GM23338 (cell line): ENCODE data around the gene ARHGEF11. TPM values are rescaled to one million over a fixed set of nuclear protein-coding genes. Genes with fewer than 3 reads are reported as not detected.
A peak's percentile ranks its signal among the peaks of the same experiment; 100 is the strongest.

Experiments
- ATAC-seq: fragments of 200-7000 bp; cut with Tn5 transposase; 3 replicates; pipeline ENCODE4 v1.9.1; 2020
- DNase-seq: peaks from one replicate; pipeline ENCODE4 v3.0.0-alpha.2; 2015; ENCODE audit warnings: low spot score
- H2AFZ ChIP-seq: fragments of 200-600 bp; sonication (generic); 2 replicates; pipeline ENCODE4 v1.8.0; 2016; ENCODE audit warnings: antibody characterized with exemption, mild to moderate bottlenecking, moderate library complexity
- H3F3A ChIP-seq: fragments of 200-600 bp; sonication (generic); replicated peaks from 2 replicates; pipeline ENCODE4 v1.8.0; 2017; ENCODE audit warnings: antibody characterized with exemption, mixed run types, low read depth
- H3K27ac ChIP-seq: fragments of 200-600 bp; sonication (generic); 2 replicates; pipeline ENCODE4 v1.6.1; 2016; ENCODE audit warnings: low read depth
- H3K27me3 ChIP-seq: fragments of 200-600 bp; sonication (generic); 2 replicates; pipeline ENCODE4 v1.8.0; 2016; ENCODE audit warnings: mild to moderate bottlenecking, mixed run types, moderate library complexity; ENCODE audit not compliant: insufficient read depth
- H3K36me3 ChIP-seq: fragments of 200-600 bp; sonication (generic); 2 replicates; pipeline ENCODE4 v1.8.0; 2016; ENCODE audit warnings: mild to moderate bottlenecking; ENCODE audit not compliant: insufficient read depth
- H3K4me1 ChIP-seq: fragments of 200-600 bp; sonication (generic); 2 replicates; pipeline ENCODE4 v1.8.0; 2016; ENCODE audit warnings: mild to moderate bottlenecking, moderate library complexity; ENCODE audit not compliant: insufficient read depth
- H3K4me2 ChIP-seq: fragments of 200-600 bp; sonication (generic); 2 replicates; pipeline ENCODE4 v1.7.1; 2017; ENCODE audit warnings: mixed run types
- H3K4me3 ChIP-seq: fragments of 200-600 bp; sonication (generic); 2 replicates; pipeline ENCODE4 v1.6.1; 2016; ENCODE audit warnings: mixed run types
- H3K79me2 ChIP-seq: fragments of 200-600 bp; sonication (generic); replicated peaks from 2 replicates; pipeline ENCODE4 v1.8.0; 2017; ENCODE audit warnings: mild to moderate bottlenecking; ENCODE audit not compliant: insufficient read depth
- H3K9me2 ChIP-seq: fragments of 200-600 bp; sonication (generic); 2 replicates; pipeline ENCODE4 v1.8.0; 2017; ENCODE audit not compliant: insufficient read depth
- H4K20me1 ChIP-seq: fragments of 200-600 bp; sonication (generic); replicated peaks from 2 replicates; pipeline ENCODE4 v1.8.0; 2017; ENCODE audit warnings: mild to moderate bottlenecking; ENCODE audit not compliant: insufficient read depth
- H3K27ac Mint-ChIP-seq: 2 replicates; pipeline ENCODE4 v1.8.0; 2020; ENCODE audit warnings: inconsistent platforms, mild to moderate bottlenecking, moderate library complexity, mixed read lengths
- H3K27me3 Mint-ChIP-seq: 3 replicates; pipeline ENCODE4 v1.8.0; 2022; ENCODE audit warnings: low read depth, mild to moderate bottlenecking, moderate library complexity, mixed read lengths, inconsistent platforms; ENCODE audit not compliant: insufficient read depth, poor library complexity
- H3K36me3 Mint-ChIP-seq: 3 replicates; pipeline ENCODE4 v1.8.0; 2021; ENCODE audit warnings: low read depth, mild to moderate bottlenecking, inconsistent platforms, moderate library complexity, mixed read lengths
- H3K4me1 Mint-ChIP-seq: 3 replicates; pipeline ENCODE4 v1.8.0; 2020; ENCODE audit warnings: mild to moderate bottlenecking, inconsistent platforms, mixed read lengths
- H3K4me3 Mint-ChIP-seq: 3 replicates; pipeline ENCODE4 v1.8.0; 2021; ENCODE audit warnings: moderate library complexity, mild to moderate bottlenecking, inconsistent platforms, mixed read lengths
- H3K9me3 Mint-ChIP-seq: 3 replicates; pipeline ENCODE4 v1.8.0; 2020; ENCODE audit warnings: moderate library complexity, mild to moderate bottlenecking, inconsistent platforms, mixed read lengths
- CREB1 ChIP-seq: fragments of 250-450 bp; sonication (Bioruptor Pico); IDR thresholded peaks from 2 replicates; pipeline ENCODE4 v1.5.0; 2020; ENCODE audit warnings: low read depth, mild to moderate bottlenecking, moderate library complexity
- EZH2phosphoT487 ChIP-seq: fragments of 200-600 bp; sonication (generic); IDR thresholded peaks from one replicate; pipeline ENCODE4 v1.8.1; 2018; ENCODE audit warnings: antibody characterized with exemption; ENCODE audit not compliant: unreplicated experiment
- JUNB ChIP-seq: IDR thresholded peaks from one replicate; pipeline ENCODE4 v1.6.1; 2016; ENCODE audit warnings: antibody characterized with exemption; ENCODE audit not compliant: unreplicated experiment
- POLR2AphosphoS5 ChIP-seq: IDR thresholded peaks from 2 replicates; pipeline ENCODE4 v1.6.1; 2016; ENCODE audit warnings: antibody characterized with exemption, low read depth
- STAT1 ChIP-seq: IDR thresholded peaks from one replicate; pipeline ENCODE4 v1.6.1; 2016; ENCODE audit warnings: antibody characterized with exemption; ENCODE audit not compliant: unreplicated experiment
- ZNF114 ChIP-seq: fragments of 250-450 bp; sonication (Bioruptor Pico); IDR thresholded peaks from 2 replicates; pipeline ENCODE4 v1.5.0; 2020; ENCODE audit warnings: mild to moderate bottlenecking, moderate library complexity
- ZNF331 ChIP-seq: fragments of 250-450 bp; sonication (Bioruptor Pico); IDR thresholded peaks from 2 replicates; pipeline ENCODE4 v1.5.0; 2020; ENCODE audit warnings: low read depth, mild to moderate bottlenecking, moderate library complexity
- polyA plus RNA-seq: library from polyadenylated mRNA; unstranded; fragments of >200 nt; fragmentation: Nextera tagmentation; extraction: Ambion mirVana; gene quantifications from 2 replicates; pipeline ENCODE4 v1.2.1, GENCODE V29; 2016
- total RNA-seq: library from RNA; depleted of rRNA; stranded (reverse); fragments of >200 nt; shearing (Covaris generic); gene quantifications from 2 replicates; pipeline ENCODE4 v1.2.3, GENCODE V29; 2014
- TF ChIP-seq, protein P1 (sequence below): IDR thresholded peaks from one replicate; pipeline ENCODE4 v1.6.1; 2018; ENCODE audit warnings: antibody characterized with exemption; ENCODE audit not compliant: unreplicated experiment
- TF ChIP-seq, protein P2 (sequence below): IDR thresholded peaks from 2 replicates; pipeline ENCODE4 v1.6.1; 2016; ENCODE audit warnings: antibody characterized with exemption
- TF ChIP-seq, protein P3 (sequence below), 2 experiments: fragments of 200-600 bp in 1 of 2; sonication (generic) in 1 of 2; conservative IDR thresholded peaks; 2 replicates each; pipeline versions ENCODE4 v1.5.1 to v1.6.1; 2016 to 2017; ENCODE audit warnings: antibody characterized with exemption in 2 of 2, low read depth in 2 of 2, mild to moderate bottlenecking in 2 of 2, moderate library complexity in 1 of 2

ARHGEF11 gene
- total and polyA plus RNA-seq, 2 experiments from 2014 or later, result 12.3 to 33.7 TPM

GRCh38 chr1:156898971-156899664, 146.4 kb downstream of the ARHGEF11 start (continued):
- TF ChIP-seq, protein P1, sequence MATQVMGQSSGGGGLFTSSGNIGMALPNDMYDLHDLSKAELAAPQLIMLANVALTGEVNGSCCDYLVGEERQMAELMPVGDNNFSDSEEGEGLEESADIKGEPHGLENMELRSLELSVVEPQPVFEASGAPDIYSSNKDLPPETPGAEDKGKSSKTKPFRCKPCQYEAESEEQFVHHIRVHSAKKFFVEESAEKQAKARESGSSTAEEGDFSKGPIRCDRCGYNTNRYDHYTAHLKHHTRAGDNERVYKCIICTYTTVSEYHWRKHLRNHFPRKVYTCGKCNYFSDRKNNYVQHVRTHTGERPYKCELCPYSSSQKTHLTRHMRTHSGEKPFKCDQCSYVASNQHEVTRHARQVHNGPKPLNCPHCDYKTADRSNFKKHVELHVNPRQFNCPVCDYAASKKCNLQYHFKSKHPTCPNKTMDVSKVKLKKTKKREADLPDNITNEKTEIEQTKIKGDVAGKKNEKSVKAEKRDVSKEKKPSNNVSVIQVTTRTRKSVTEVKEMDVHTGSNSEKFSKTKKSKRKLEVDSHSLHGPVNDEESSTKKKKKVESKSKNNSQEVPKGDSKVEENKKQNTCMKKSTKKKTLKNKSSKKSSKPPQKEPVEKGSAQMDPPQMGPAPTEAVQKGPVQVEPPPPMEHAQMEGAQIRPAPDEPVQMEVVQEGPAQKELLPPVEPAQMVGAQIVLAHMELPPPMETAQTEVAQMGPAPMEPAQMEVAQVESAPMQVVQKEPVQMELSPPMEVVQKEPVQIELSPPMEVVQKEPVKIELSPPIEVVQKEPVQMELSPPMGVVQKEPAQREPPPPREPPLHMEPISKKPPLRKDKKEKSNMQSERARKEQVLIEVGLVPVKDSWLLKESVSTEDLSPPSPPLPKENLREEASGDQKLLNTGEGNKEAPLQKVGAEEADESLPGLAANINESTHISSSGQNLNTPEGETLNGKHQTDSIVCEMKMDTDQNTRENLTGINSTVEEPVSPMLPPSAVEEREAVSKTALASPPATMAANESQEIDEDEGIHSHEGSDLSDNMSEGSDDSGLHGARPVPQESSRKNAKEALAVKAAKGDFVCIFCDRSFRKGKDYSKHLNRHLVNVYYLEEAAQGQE, result no peak
- TF ChIP-seq CREB1 (CRISPR knock-in tag) (no peak), ZNF331 (CRISPR knock-in tag) (no peak), JUNB (no peak), EZH2phosphoT487 (no peak), POLR2AphosphoS5 (no peak)
- TF ChIP-seq, protein P2, sequence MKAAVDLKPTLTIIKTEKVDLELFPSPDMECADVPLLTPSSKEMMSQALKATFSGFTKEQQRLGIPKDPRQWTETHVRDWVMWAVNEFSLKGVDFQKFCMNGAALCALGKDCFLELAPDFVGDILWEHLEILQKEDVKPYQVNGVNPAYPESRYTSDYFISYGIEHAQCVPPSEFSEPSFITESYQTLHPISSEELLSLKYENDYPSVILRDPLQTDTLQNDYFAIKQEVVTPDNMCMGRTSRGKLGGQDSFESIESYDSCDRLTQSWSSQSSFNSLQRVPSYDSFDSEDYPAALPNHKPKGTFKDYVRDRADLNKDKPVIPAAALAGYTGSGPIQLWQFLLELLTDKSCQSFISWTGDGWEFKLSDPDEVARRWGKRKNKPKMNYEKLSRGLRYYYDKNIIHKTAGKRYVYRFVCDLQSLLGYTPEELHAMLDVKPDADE, result no peak

GRCh38 chr1:156898161-156898566, 147.4 kb downstream of the ARHGEF11 start:
- H3K9me2 ChIP-seq, result no peaks in the 10 kb centered on the region
- no peak for ATAC-seq
- no peaks in the 10 kb centered on the region; the same call in 1 of the 2 replicates for H4K20me1 ChIP-seq
- peaks cover 3% of the 10 kb centered on the region; the same call in 1 of the 2 replicates for H3K4me1 ChIP-seq
- no peak overlapping the region for H3K27ac ChIP-seq
- H3K36me3 ChIP-seq, result no peaks in the 10 kb centered on the region
- Mint-ChIP-seq H3K27ac (no peak overlapping the region), H3K4me1 (peaks cover 33% of the 10 kb centered on the region), H3K36me3 (no peaks in the 10 kb centered on the region), H3K9me3 (no peaks in the 10 kb centered on the region), H3K27me3 (peaks cover 31% of the 10 kb centered on the region), H3K4me3 (no peak overlapping the region)
- H3F3A ChIP-seq, result no peaks in the 10 kb centered on the region
- peak; percentile 31 for DNase-seq
- H3K27me3 ChIP-seq, result peaks cover 29% of the 10 kb centered on the region
- no peak overlapping the region for H3K4me3 ChIP-seq
- no peaks in the 10 kb centered on the region for H3K79me2 ChIP-seq
- no peak overlapping the region for H2AFZ ChIP-seq
- H3K4me2 ChIP-seq, result no peak overlapping the region
- TF ChIP-seq JUNB (no peak), ZNF331 (CRISPR knock-in tag) (no peak), POLR2AphosphoS5 (no peak), EZH2phosphoT487 (no peak), STAT1 (no peak), ZNF114 (CRISPR knock-in tag) (no peak), CREB1 (CRISPR knock-in tag) (no peak)
- TF ChIP-seq, protein P3, sequence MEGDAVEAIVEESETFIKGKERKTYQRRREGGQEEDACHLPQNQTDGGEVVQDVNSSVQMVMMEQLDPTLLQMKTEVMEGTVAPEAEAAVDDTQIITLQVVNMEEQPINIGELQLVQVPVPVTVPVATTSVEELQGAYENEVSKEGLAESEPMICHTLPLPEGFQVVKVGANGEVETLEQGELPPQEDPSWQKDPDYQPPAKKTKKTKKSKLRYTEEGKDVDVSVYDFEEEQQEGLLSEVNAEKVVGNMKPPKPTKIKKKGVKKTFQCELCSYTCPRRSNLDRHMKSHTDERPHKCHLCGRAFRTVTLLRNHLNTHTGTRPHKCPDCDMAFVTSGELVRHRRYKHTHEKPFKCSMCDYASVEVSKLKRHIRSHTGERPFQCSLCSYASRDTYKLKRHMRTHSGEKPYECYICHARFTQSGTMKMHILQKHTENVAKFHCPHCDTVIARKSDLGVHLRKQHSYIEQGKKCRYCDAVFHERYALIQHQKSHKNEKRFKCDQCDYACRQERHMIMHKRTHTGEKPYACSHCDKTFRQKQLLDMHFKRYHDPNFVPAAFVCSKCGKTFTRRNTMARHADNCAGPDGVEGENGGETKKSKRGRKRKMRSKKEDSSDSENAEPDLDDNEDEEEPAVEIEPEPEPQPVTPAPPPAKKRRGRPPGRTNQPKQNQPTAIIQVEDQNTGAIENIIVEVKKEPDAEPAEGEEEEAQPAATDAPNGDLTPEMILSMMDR (conservative IDR thresholded peaks at IDR 0.05; ENCODE audit: low read depth in 2 of 2), result no peak
